Transverse colon (tissue), 4 donors: ENCODE measurements around the gene SH3RF3.

Experiments used
- EP300 ChIP-seq: sonication (generic); formaldehyde crosslinking; IDR thresholded peaks from one replicate; pipeline ENCODE4 v1.6.1; 2017; ENCODE audit warnings: antibody characterized with exemption, low read depth
- POLR2A ChIP-seq: fragments of 450-650 bp; IDR thresholded peaks from one replicate; pipeline ENCODE4 v1.6.1; 2016; ENCODE audit warnings: antibody characterized with exemption, mild to moderate bottlenecking, moderate library complexity
- POLR2AphosphoS5 ChIP-seq, 3 donors: sonication (generic); formaldehyde crosslinking; IDR thresholded peaks; one replicate each; pipeline ENCODE4 v1.6.1; 2016; ENCODE audit warnings: antibody characterized with exemption in 3 of 3
- TF ChIP-seq, protein P1 (sequence below), 5 experiments: fragments of 200-600 bp in 3 of 5; fragments of 450-650 bp in 2 of 5; sonication (generic) in 3 of 5; IDR thresholded peaks; 1 replicate in 2 of 5; 2 replicates in 3 of 5; pipeline ENCODE4 v1.5.1; 2016 to 2017; ENCODE audit warnings: antibody characterized with exemption in 5 of 5, inconsistent platforms in 3 of 5, mild to moderate bottlenecking in 2 of 5, moderate library complexity in 1 of 5

DNA sequence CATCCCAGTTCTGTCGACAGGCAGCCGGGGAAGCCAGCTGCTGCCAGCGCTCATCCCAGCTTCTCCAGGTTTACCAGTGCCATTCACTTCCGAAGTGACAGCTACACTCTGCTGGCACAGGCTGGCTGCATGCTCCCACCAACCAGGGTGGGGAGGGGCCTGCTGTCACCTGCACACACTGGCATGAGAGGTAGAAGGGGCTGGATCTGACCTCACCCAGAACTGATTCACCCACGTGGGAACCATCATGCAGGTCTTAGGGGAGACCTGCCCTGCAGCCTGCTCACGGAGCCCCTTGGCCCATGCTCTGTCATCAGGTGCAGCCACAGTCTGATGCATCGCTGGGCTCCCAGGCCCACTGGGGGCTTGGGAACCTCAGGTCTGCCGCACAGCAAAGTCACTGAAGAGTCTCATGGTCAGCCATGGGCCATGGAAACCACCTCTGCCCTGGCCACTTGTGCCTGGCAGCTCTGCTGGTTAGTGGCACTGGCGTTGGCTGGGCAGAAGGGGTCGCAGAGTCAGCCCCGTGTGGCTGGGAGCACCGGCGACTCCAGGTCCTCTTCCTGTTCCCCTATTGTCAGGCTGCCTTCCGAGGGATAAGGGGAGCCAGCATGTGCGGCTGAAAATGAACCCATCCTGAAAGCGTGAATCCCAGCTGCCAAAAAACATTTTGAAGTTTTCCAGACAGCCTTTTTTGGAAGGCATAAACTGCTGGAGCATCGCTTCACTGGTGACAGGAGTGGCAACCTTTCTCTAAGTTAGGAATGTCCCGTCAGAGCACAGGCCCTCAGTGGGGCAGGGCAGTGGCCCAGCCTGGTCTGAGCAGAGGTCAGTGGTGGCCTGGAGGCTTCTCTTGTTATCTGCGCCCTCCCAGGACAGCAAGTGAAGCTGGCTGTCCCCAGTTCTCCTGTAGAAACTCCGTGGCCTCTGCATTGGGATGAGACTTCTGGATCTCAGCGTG, 327.0 kb downstream of the SH3RF3 start:
- TF ChIP-seq, protein P1, sequence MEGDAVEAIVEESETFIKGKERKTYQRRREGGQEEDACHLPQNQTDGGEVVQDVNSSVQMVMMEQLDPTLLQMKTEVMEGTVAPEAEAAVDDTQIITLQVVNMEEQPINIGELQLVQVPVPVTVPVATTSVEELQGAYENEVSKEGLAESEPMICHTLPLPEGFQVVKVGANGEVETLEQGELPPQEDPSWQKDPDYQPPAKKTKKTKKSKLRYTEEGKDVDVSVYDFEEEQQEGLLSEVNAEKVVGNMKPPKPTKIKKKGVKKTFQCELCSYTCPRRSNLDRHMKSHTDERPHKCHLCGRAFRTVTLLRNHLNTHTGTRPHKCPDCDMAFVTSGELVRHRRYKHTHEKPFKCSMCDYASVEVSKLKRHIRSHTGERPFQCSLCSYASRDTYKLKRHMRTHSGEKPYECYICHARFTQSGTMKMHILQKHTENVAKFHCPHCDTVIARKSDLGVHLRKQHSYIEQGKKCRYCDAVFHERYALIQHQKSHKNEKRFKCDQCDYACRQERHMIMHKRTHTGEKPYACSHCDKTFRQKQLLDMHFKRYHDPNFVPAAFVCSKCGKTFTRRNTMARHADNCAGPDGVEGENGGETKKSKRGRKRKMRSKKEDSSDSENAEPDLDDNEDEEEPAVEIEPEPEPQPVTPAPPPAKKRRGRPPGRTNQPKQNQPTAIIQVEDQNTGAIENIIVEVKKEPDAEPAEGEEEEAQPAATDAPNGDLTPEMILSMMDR (IDR thresholded peaks at IDR 0.05): no peak
- TF ChIP-seq EP300 (no peak), POLR2A (no peak), POLR2AphosphoS5 (IDR thresholded peaks at IDR 0.05) (no peak)
